ENCODE data around the gene RHNO1.

- TF ChIP-seq POLR2A (IDR thresholded peaks at IDR 0.05; ENCODE audit: low read length) (no peak), GATA1 (IDR thresholded peaks at IDR 0.05; ENCODE audit: low read depth, low read length) (no peak)
These were observed 45.3 kb downstream of the RHNO1 start for GRCh38 chr12:2922329-2922728.

All from erythroblast (primary cell).